SK-N-DZ (cell line): ENCODE data around the gene PTHLH.

ENCODE experiments used
- DNase-seq: peaks from one replicate; pipeline ENCODE4 v3.0.0-alpha.2; 2015; ENCODE audit warnings: low spot score
- small RNA-seq, 2 experiments: library from RNA; depleted of rRNA; stranded (forward); fragments of <200 nt; gene quantifications; one replicate each; pipeline ENCODE3, GENCODE V24; 2014

Gene PTHLH

DNA sequence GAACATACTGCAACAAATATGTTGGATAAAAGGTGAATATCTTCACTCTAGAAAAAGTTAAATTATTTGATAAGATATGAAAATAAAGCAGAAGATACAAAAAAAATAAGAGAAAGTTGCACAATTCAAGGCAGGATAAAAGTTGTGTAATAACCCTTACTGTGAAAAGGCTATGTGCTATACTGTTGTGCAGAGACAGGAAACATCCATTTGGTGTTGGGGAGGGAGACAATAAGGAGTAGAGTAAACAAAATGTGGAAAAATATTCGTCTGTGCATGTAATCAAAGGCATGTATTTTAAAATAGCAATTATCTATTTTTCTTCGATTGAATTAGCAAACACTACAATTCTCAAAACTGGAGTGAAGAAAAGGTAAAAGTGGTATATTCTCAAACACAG lies 34.8 kb downstream of the PTHLH start:
- DNase-seq = no peak

DNA sequence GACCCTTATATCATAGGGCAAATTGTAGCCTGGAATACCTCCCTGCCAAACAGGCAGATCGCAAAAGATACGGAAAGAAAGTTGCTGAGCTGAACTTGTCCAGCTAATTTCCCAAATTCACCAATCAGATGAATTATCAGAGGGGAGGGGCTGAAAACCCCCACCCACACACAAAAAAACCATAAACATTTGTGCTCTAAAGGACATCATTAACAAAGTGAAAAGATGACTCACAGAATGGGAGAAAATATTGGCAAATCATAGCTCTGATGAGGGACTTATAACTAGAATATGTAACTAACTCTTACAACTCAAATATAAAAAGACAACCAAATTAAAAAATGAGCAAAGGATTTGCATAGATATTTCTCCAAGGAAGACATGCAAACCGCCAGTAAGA lies 36.3 kb downstream of the PTHLH start:
- DNase-seq = no peak

DNA sequence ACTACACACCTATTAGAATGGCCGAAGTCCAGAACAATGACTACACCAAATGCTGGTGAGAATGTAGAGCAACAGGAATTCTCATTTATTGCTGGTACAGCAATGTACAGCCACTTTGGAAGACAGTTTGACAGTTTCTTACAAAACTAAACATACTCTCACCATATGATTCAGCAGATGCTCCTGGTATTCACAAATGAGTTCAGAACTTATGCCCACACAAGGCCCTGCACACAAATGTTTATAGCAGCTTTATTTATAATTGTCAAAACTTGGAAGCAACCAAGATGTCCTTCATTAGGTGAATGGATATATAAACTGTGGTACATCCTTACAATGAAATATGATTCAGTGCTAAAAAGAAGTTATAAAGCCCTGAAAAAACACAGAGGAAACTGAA lies 38.3 kb downstream of the PTHLH start:
- DNase-seq = no peak

DNA sequence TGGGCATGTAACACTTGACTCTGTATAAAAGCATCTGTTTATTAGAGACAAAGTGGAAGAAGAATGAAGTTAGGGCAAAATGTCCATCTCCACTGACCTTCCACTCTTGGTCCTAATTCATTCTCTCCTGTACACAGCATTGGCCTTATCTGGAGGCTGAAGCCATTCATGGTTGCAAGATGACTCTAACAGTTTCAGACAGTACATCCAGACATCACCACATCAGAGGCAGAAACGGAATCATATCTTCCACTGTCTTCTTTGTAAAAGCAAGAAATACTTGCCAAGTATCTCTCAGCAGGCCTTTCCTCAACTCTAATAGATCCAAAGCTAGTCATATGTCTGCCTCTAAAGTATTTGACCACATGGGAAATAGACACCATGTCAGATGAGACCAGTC lies 41.1 kb downstream of the PTHLH start:
- DNase-seq = no peak

DNA sequence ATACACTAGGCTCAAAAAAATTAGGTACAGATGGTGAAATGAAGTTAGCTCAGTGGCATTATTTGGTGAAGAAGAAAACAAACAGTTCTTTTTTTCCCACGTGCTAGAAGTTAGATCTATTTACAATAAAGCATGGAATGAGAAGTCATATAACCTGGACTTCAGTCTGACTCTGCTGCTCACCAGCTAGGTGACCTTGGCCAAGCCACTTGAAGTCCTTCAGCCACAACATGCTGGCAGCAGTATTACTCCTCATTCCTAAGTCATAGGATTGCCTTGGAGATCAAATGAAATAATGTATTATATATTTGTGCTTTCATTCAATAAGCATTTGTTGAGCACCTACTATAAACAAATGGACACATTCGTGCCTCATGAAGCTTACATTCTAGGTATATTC lies 45.2 kb downstream of the PTHLH start:
- DNase-seq = no peak

DNA sequence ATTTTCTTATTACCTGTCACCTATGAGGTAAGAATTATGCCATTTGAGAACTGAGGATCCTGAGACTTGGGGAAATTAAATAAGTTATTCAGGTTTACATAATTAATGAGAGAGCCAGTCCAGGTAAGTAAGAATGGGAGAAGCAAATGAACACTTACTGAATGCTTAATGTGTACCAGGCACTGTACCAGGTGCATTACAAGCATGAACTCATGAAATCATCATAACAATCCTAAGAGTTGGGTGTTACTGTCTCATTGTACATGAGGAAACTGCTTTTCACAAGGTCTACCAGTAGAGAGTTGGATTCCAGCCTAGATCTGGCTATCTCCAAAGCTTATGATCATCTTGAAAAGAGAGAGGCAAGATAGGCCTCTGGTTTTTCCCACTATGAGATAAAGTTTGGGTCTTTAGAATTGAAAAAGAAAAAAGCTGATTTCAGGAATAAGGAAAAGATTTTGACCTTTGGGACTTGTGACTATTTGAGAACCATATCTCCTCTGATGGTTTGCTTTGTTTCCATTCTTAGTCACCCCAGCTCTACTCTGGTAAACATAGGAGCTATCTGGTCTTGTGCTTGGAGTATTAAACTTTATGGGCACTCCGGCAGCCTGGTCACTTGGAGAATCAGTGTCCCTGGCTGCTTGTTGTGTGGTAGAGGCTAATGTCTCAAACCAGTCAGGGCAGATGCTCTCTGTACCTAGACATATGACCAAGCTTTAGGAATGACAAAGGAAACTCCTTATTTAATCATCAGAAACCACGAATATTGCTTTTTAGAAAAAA lies 48.0 kb downstream of the PTHLH start:
- DNase-seq = no peak

DNA sequence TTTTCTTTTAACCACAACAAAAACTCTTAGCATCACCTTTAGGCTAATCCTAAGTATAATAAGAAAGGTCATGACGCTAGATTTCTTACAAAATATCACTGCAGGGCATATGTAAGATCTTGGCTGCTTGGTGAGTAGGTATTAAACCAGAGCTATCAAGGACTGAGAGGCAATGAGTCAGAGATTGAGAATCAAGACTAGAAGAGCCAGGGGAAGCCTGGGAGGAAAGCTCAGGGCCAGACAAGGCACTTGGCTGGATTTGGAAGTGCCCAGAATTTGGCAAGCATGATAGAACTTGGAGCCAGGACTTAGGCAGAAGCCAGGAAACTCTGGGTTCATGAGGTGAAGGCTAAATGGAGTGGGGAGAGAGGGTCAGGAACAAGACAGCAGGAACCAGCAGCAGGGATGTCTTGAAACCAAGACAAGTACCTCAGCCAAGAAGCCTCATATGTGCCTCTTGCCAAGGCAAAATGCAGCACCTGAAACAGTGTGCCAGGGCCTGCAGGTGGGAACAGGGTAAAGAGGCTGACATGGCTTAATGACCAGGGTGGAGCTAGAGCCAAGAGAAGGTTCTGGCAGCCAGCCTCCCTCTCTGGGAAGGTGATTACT lies 49.9 kb downstream of the PTHLH start:
- no peak for DNase-seq

DNA sequence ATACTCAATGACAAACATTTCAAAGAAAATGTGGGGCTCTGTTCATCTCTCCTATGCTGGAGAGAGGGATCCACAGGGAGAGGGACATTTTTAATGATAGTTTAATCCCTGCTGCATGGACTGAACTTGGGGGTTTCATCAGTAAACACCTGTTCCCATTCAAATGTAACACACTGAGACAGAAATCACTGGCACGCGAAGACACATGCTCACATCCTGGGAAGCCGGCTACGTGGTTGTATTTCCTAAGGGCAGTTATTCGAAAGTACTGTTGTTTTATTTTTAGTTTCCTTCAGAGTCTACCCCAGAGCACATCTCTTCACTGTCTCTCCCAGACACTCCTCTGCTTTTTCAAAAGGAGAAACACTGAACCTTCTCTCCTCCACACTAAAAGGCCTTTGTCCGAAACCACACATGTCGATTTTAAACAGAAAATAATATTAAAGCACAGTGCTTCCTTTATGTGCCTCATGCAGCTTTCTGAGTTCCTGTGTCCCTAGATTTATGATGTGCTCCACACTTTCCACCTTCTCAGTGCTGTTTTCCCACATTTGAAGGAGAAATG lies 52.8 kb downstream of the PTHLH start:
- no peak for DNase-seq

DNA sequence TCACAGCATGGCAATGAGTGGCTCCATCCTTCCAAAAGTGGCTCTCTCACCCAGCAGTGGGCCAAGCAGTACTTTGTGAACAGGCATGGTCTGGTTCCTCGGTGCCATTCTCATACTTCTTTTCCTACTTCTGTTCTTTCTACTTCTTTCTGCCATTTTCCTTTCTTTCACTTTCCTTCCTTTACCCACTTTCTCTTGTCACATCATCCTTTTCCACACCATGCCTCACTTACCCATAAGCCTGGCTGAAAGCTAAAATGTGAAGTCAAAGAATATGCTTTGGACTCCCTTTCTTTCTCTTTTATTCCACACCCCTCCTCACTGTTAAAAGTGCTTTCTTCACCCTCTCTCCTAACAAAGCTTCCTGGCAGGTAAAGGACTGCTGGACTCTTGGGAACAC lies 57.0 kb downstream of the PTHLH start:
- no peak for DNase-seq

DNA sequence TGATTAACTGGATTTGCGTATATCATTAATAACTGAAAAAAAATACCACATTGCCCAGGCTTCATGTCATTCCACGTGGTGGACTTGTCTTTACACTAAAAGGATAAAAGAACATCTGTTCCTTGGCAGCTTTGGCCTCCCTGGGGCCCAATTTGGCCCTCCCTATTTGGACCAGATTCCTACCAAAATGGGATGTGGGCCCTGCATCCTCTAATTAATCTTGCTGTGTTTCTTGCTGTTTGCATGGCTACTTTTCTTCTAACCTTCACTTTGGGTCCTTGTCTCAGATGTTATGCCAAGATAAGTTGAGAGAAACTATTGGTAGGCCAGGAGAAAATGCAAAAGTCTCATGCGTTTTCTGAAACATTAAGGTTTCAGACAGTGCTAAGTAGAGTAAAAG lies 57.5 kb downstream of the PTHLH start:
- no peak for DNase-seq

DNA sequence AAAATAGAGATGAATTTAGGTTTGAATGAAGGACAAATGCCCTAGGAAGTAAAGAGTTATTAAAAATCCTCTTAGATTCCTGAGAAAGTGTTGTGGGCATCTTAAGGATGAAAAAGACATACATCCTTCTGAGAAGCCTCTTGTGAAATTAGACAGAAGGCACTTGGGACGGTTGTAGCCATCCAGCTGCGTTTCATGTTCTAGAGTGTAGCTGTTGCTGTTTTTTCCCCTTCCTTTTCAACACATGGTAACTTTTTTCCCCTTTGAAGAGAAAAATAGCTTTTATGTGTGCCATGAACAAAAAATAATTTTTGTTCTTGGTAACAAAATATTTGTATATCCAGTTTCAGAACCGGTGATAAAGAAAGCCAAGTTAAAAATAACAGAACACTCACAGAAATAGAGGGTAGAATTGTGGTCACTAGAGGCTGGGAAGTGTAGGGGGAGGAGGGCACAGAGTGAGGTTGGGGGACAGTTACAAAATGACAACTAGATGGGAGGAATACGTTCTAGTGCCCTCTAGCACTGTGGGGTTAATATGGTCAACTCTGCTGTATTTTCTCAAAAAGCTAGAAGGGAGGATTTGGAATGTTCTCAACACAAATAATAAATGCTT lies 58.4 kb downstream of the PTHLH start:
- DNase-seq = no peak

DNA sequence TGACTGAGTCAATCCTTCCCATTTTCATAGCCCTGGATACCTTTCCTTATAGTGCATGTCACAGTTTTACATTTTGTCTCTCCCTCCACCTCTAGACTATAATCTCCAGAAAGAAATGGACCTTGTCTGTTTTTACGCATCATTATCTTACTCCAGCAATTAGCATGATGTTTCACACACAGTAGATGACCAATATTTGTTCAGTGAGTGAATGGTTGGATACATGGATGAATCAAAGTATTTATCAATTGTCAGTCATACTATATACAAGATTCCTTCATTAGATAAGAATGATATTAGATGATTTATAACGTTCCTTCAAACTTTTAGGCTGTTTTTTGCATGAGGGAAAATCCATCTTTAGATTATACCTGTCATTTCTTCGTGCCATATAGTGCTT lies 61.1 kb downstream of the PTHLH start:
- DNase-seq = no peak

Small RNA genes within 50 kb of the gene (small RNA-seq; reads per million reads assigned to genes)
- gene AC008011.1 = 0 reads per million in 2 experiments
